Measurements from ENCODE around the gene DVL1. TPM values are rescaled to one million over a fixed set of nuclear protein-coding genes. Genes with fewer than 3 reads are reported as not detected.

The DVL1 gene
- total RNA-seq, 1 experiment from 2014 or later = 71.0 TPM

GRCh38 chr1:1377540-1378205 is 28.5 kb upstream of the DVL1 start:
- no peak overlapping the region for H3K27ac Mint-ChIP-seq
- TF ChIP-seq CTCF (conservative IDR thresholded peaks at IDR 0.05) = no peak
- peaks cover 4% of the 10 kb centered on the region; the same call in 1 of the 2 replicates for H3K79me2 ChIP-seq (ENCODE audit: insufficient read depth, low read length)
- H2BK12ac ChIP-seq (ENCODE audit: insufficient read length, low read depth, low read length) = no peak overlapping the region
- no peak overlapping the region for H4K8ac ChIP-seq (replicated peaks; ENCODE audit: insufficient read length, low read depth, low read length)
- WGBS (ENCODE audit: extremely low coverage, insufficient read length, low lambda C conversion rate) = no CpG with 5 or more reads among the region's 16 CpGs
- no peak overlapping the region for H3K23ac ChIP-seq (ENCODE audit: insufficient read length, low read depth, low read length)
- H4K91ac ChIP-seq (ENCODE audit: insufficient read length, low read depth, low read length) = no peak overlapping the region
- H3K9me3 ChIP-seq (ENCODE audit: control insufficient read depth, low read depth, low read length) = no peaks in the 10 kb centered on the region
- H4K20me1 ChIP-seq (ENCODE audit: control insufficient read depth, insufficient read depth, insufficient read length) = no peaks in the 10 kb centered on the region
- H3K27me3 Mint-ChIP-seq (ENCODE audit: low read depth) = no peaks in the 10 kb centered on the region
- H3K4me2 ChIP-seq (ENCODE audit: insufficient read depth, insufficient read length, low read length) = no peak overlapping the region
- no peak overlapping the region for H2AFZ ChIP-seq (ENCODE audit: low read length)
- H3K4me3 Mint-ChIP-seq = no peak overlapping the region
- peaks cover 6 to 11% of the 10 kb centered on the region in 2 experiments for H3K4me1 Mint-ChIP-seq
- H4K5ac ChIP-seq (ENCODE audit: insufficient read length, low read depth, low read length) = no peak overlapping the region
- no peak overlapping the region for H3K14ac ChIP-seq (ENCODE audit: insufficient read depth, low read length)
- H3K9me3 Mint-ChIP-seq = no peaks in the 10 kb centered on the region
- no peak overlapping the region for H2AK5ac ChIP-seq (ENCODE audit: insufficient read length, low read length)
- no peak overlapping the region for H2BK5ac ChIP-seq (ENCODE audit: insufficient read length, low read length)
- no peak overlapping the region for H3K56ac ChIP-seq (ENCODE audit: insufficient read length, low read depth, low read length)
- H3K79me1 ChIP-seq (ENCODE audit: insufficient read depth, low read depth, low read length, poor library complexity, severe bottlenecking) = peaks cover 16% of the 10 kb centered on the region
- H3K4ac ChIP-seq (ENCODE audit: low read depth, low read length) = no peak overlapping the region
- no peak overlapping the region for H3T11ph ChIP-seq (ENCODE audit: low read length)
- H3K27ac ChIP-seq (ENCODE audit: insufficient read length, low read depth, low read length) = no peak overlapping the region
- peaks cover 6 to 14% (median 12%) of the 10 kb centered on the region in 3 experiments; a peak in 6 of 7 replicates for H3K36me3 Mint-ChIP-seq (ENCODE audit: insufficient read depth in 1 of 3, low read depth in 3 of 3)
- no peak overlapping the region for H3K18ac ChIP-seq (ENCODE audit: insufficient read length, low read depth, low read length)
- no peak overlapping the region for H3K9ac ChIP-seq (ENCODE audit: extremely low read depth, insufficient read length, low read length)
- H3K27me3 ChIP-seq (ENCODE audit: insufficient read depth, low read length) = no peaks in the 10 kb centered on the region
- DNase-seq = no peak
- H3K23me2 ChIP-seq (ENCODE audit: insufficient read length, low read depth, low read length, poor library complexity, severe bottlenecking) = peaks cover 7% of the 10 kb centered on the region
- H2BK20ac ChIP-seq (ENCODE audit: low read depth, low read length, poor library complexity, severe bottlenecking) = no peak overlapping the region
- no peak overlapping the region for H2BK15ac ChIP-seq (ENCODE audit: low read depth, low read length)
- H2BK120ac ChIP-seq (ENCODE audit: low read depth, low read length, poor library complexity, severe bottlenecking) = no peak overlapping the region
- no peaks in the 10 kb centered on the region for H3K4me1 ChIP-seq (ENCODE audit: insufficient read depth, low read length)
